HepG2 (cell line): ENCODE results near the gene FURIN. TPM values are rescaled to one million over a fixed set of nuclear protein-coding genes. Genes with fewer than 3 reads are reported as not detected.

ENCODE experiments used
- ATAC-seq: fragments of 200-7000 bp; cut with Tn5 transposase; 3 replicates; pipeline ENCODE4 v1.9.1; 2020; ENCODE audit warnings: mild to moderate bottlenecking, moderate library complexity
- BruUV-seq: library from RNA; stranded (reverse); fragments of 400-500 nt; replicated peaks from 2 replicates; lab custom pipeline; 2021; lab: Mats Ljungman, UMichigan
- CTCF ChIA-PET: fragments of 300-600 bp; formaldehyde crosslinking; extraction: SDS; loops from one replicate; lab custom pipeline; 2021; ENCODE audit warnings: low total read pairs, inconsistent platforms, low intra/inter-chr PET ratio; lab: Yijun Ruan, JAX
- POLR2A ChIA-PET: fragments of 350-600 bp; sonication (Branson Sonifier 250); formaldehyde crosslinking; loops from one replicate; lab custom pipeline; 2020; ENCODE audit warnings: antibody characterized with exemption, inconsistent platforms; lab: Yijun Ruan, JAX
- DNase-seq: peaks from one replicate; pipeline ENCODE4 v3.0.0-alpha.2; 2015; ENCODE audit warnings: low spot score
- FAIRE-seq: peaks from 3 replicates; lab custom pipeline; 2011; peaks lifted over from hg19 to GRCh38; lab: Jason Lieb, UNC
- H2AFZ ChIP-seq: one replicate; pipeline ENCODE4 v1.6.1; 2011; ENCODE audit warnings: low read length, inconsistent platforms
- H3K27ac ChIP-seq: fragments of 300-600 bp; 3 replicates; pipeline ENCODE4 v1.8.0; 2011; ENCODE audit warnings: mixed run types, mild to moderate bottlenecking, mixed read lengths, low read length, inconsistent platforms; ENCODE audit not compliant: insufficient read depth; ENCODE audit errors: extremely low read length
- H3K27me3 ChIP-seq, 2 experiments: fragments of 200-600 bp in 1 of 2; 2 replicates in 1 of 2; 3 replicates in 1 of 2; pipeline versions ENCODE4 v1.6.0 to v1.8.0; 2011; ENCODE audit warnings: low read length in 2 of 2, mild to moderate bottlenecking in 2 of 2, moderate library complexity in 2 of 2, inconsistent platforms in 1 of 2; ENCODE audit not compliant: insufficient read depth in 2 of 2, control insufficient read depth in 1 of 2
- H3K36me3 ChIP-seq, 2 experiments: fragments of 200-600 bp in 1 of 2; replicated peaks in 1 of 2; 2 replicates in 1 of 2; 3 replicates in 1 of 2; pipeline versions ENCODE4 v1.5.1 to v1.8.0; 2011; ENCODE audit warnings: low read length in 2 of 2, inconsistent platforms in 1 of 2; ENCODE audit not compliant: insufficient read depth in 2 of 2, control insufficient read depth in 1 of 2
- H3K4me1 ChIP-seq: 2 replicates; pipeline ENCODE4 v1.5.1; 2012; ENCODE audit warnings: low read length, inconsistent platforms; ENCODE audit not compliant: insufficient read depth
- H3K4me2 ChIP-seq: 2 replicates; pipeline ENCODE4 v1.6.0; 2011; ENCODE audit warnings: low read depth, low read length, inconsistent platforms
- H3K4me3 ChIP-seq, 3 experiments: fragments of 200-600 bp in 1 of 3; sonication (generic), shearing (Covaris generic) in 1 of 3; replicated peaks in 1 of 3; 2 replicates each; pipeline ENCODE4 v1.5.1; 2011 to 2016; ENCODE audit warnings: low read length in 3 of 3, inconsistent platforms in 2 of 3, low read depth in 2 of 3, mild to moderate bottlenecking in 2 of 3, control low read depth in 1 of 3, mixed read lengths in 1 of 3; ENCODE audit not compliant: insufficient read depth in 1 of 3
- H3K79me2 ChIP-seq: one replicate; pipeline ENCODE4 v1.6.1; 2011; ENCODE audit warnings: low read length, inconsistent platforms; ENCODE audit not compliant: insufficient read depth
- H3K9ac ChIP-seq: 2 replicates; pipeline ENCODE4 v1.6.0; 2011; ENCODE audit warnings: mild to moderate bottlenecking, low read depth, low read length, inconsistent platforms; ENCODE audit not compliant: insufficient read depth
- H3K9me3 ChIP-seq: 2 replicates; pipeline ENCODE4 v1.5.1; 2012; ENCODE audit warnings: mild to moderate bottlenecking, low read length
- H4K20me1 ChIP-seq: 2 replicates; pipeline ENCODE4 v1.6.0; 2011; ENCODE audit warnings: inconsistent platforms, mild to moderate bottlenecking, low read length, moderate library complexity; ENCODE audit not compliant: insufficient read depth
- ARID3A ChIP-seq: IDR thresholded peaks from 2 replicates; pipeline ENCODE4 v1.6.1; 2012; ENCODE audit warnings: low read depth, low read length, improper control_type of control experiment
- ELF3 ChIP-seq: IDR thresholded peaks from 2 replicates; pipeline ENCODE4 v1.6.1; 2016; ENCODE audit warnings: missing genetic modification reagents, missing compliant biosample characterization
- ZNF501 ChIP-seq: sonication (generic); formaldehyde crosslinking; IDR thresholded peaks from 2 replicates; pipeline ENCODE4 v1.5.1; 2020; ENCODE audit warnings: mild to moderate bottlenecking, moderate library complexity, missing genetic modification reagents
- ZNF512B ChIP-seq: sonication (generic); formaldehyde crosslinking; IDR thresholded peaks from 2 replicates; pipeline ENCODE4 v1.5.1; 2020; ENCODE audit warnings: missing genetic modification reagents, mild to moderate bottlenecking, borderline replicate concordance
- ZNF687 ChIP-seq: sonication (generic); formaldehyde crosslinking; IDR thresholded peaks from 2 replicates; pipeline ENCODE4 v1.5.1; 2020; ENCODE audit warnings: mild to moderate bottlenecking, missing genetic modification reagents, moderate library complexity
- WGBS: methylation state at CpG from one replicate; pipeline ENCODE4 v1.1.6; 2017; ENCODE audit warnings: low lambda C conversion rate; 5-methylcytosine and 5-hydroxymethylcytosine counted together
- in situ Hi-C: cut with HindIII; loops from 2 replicates; pipeline ENCODE4 v1.10.0; 2017; ENCODE audit warnings: low pct_unique_long_range_greater_than_20kb; ENCODE audit not compliant: extremely low pct_ligation_motif_present
- intact Hi-C: fragments of 100-400 bp; cut with micrococcal nuclease; formaldehyde crosslinking; loops from one replicate; pipeline ENCODE4 v1.10.0; 2022; ENCODE audit not compliant: unreplicated experiment
- polyA plus RNA-seq, 8 experiments: library from polyadenylated mRNA; depleted of rRNA in 3 of 8; stranded (reverse) in 7 of 8; unstranded in 1 of 8; fragments of >200 nt; fragmentation: Illumina TruSeq in 4 of 8; extraction: Trizol in 4 of 8; gene quantifications; 2 replicates each; pipeline versions ENCODE4 v1.2.1 to v1.2.3, GENCODE V29; 2011 to 2016; ENCODE audit warnings: low read depth in 4 of 8, missing spikeins in 1 of 8, mixed read lengths in 1 of 8; ENCODE audit not compliant: insufficient read depth in 1 of 8
- total RNA-seq, 5 experiments: library from RNA; depleted of rRNA; stranded (reverse); fragments of >200 nt; fragmentation: Illumina TruSeq; extraction: Trizol; gene quantifications; 2 replicates each; pipeline ENCODE4 v1.2.3, GENCODE V29; 2016; ENCODE audit warnings: low read depth in 1 of 5

The FURIN gene
- total and polyA plus RNA-seq, 2 of the 13 experiments (the other 11 are each of a cell fraction or from before 2014, with no cell fraction given): 15.2 to 17.4 TPM

- DNase-seq (no peak), ATAC-seq (no peak), FAIRE-seq (no peak)
- peak overlapping the region; percentile 31; the same call in 1 of the 2 replicates for H3K9ac ChIP-seq
- no peak overlapping the region for H2AFZ ChIP-seq
- POLR2A ChIA-PET: interaction anchor here (1.2 to 3.3 kb wide), 4 partner anchors 10 to 62 kb away, joined by 4 to 36 read pairs (median 8); partner anchors contain the start of genes FES and HDDC3
- peaks cover 21% of the 10 kb centered on the region; the same call in 1 of the 2 replicates for H4K20me1 ChIP-seq
- intact Hi-C loops: loop anchor here (5.0 kb wide), 1 partner anchor 378 kb away; no protein-coding TSS in a partner anchor
- peaks cover 0 to 48% of the 10 kb centered on the region in 2 experiments for H3K27me3 ChIP-seq
- H3K36me3 ChIP-seq: peaks cover 0 to 2% of the 10 kb centered on the region in 2 experiments; a peak in 1 of 5 replicates
- BruUV-seq: TSS peak; percentile 81
- no peaks in the 10 kb centered on the region for H3K9me3 ChIP-seq
- in situ Hi-C loops: no loop called here
- H3K27ac ChIP-seq: no peak overlapping the region
- peak overlapping the region; percentile 85 for H3K4me2 ChIP-seq
- CTCF ChIA-PET: no interaction called here
- peaks cover 10% of the 10 kb centered on the region for H3K79me2 ChIP-seq
- peaks cover 82% of the 10 kb centered on the region for H3K4me1 ChIP-seq
- WGBS: 34% methylated on average over 17 of the region's 19 CpGs
- peak overlapping the region; percentile 72 to 74 (median 73); a peak in 5 of 6 replicates for H3K4me3 ChIP-seq
- TF ChIP-seq ZNF501: 0 out of 2 replicates have a peak, but pooled peaks have one; percentile 21
- TF ChIP-seq ZNF687 (CRISPR knock-in tag): 0 out of 2 replicates have a peak, but pooled peaks have one; percentile 10
- TF ChIP-seq ELF3 (CRISPR knock-in tag): no peak
- 0 out of 2 replicates have a peak, but pooled peaks have one; percentile 43 for TF ChIP-seq ZNF512B (CRISPR knock-in tag)
- TF ChIP-seq ARID3A: no peak
These were observed 2.2 kb downstream of the FURIN start for GRCh38 chr15:90870354-90871138.
